Activated naive CD4-positive, alpha-beta T cell treated with anti-CD3 and anti-CD28 coated beads for 36 hours (primary cell): Measurements from ENCODE around the gene RSKR. TPM values are rescaled to one million over a fixed set of nuclear protein-coding genes. Genes with fewer than 3 reads are reported as not detected.
"Not testable (repeated sequence)": the region's sequence is repeated elsewhere in the genome, so short reads cannot be mapped to it uniquely, and the experiment has no call there.

ENCODE experiments used
- CTCF ChIA-PET: fragments of 350-600 bp; sonication (Branson Sonifier 250); formaldehyde crosslinking; loops from one replicate; lab custom pipeline; 2021; ENCODE audit warnings: antibody characterized with exemption; lab: Charles Lee
- DNase-seq: peaks from one replicate; pipeline ENCODE4 v3.0.0-alpha.2; 2020
- H3K27ac Mint-ChIP-seq: one replicate; pipeline ENCODE4 v1.8.0; 2021; ENCODE audit warnings: mild to moderate bottlenecking, mixed read lengths
- H3K27me3 Mint-ChIP-seq: one replicate; pipeline ENCODE4 v1.8.0; 2021; ENCODE audit warnings: low read depth, mixed read lengths
- H3K36me3 Mint-ChIP-seq: one replicate; pipeline ENCODE4 v1.8.0; 2021; ENCODE audit warnings: low read depth, mixed read lengths
- H3K4me1 Mint-ChIP-seq: one replicate; pipeline ENCODE4 v1.8.0; 2021; ENCODE audit warnings: low read depth, mixed read lengths
- H3K4me3 Mint-ChIP-seq: one replicate; pipeline ENCODE4 v1.8.0; 2021; ENCODE audit warnings: mild to moderate bottlenecking, moderate library complexity, mixed read lengths
- H3K9me3 Mint-ChIP-seq: one replicate; pipeline ENCODE4 v1.8.0; 2021; ENCODE audit warnings: mixed read lengths
- intact Hi-C: fragments of 100-400 bp; cut with micrococcal nuclease; formaldehyde crosslinking; loops from one replicate; pipeline ENCODE4 v1.15.1; 2023
- total RNA-seq, 2 experiments: library from RNA; stranded (reverse); gene quantifications; one replicate each; pipeline ENCODE4 v1.2.3, GENCODE V29; 2021

RSKR gene
- total RNA-seq: 10 to 100 TPM; 15.6 TPM

DNA sequence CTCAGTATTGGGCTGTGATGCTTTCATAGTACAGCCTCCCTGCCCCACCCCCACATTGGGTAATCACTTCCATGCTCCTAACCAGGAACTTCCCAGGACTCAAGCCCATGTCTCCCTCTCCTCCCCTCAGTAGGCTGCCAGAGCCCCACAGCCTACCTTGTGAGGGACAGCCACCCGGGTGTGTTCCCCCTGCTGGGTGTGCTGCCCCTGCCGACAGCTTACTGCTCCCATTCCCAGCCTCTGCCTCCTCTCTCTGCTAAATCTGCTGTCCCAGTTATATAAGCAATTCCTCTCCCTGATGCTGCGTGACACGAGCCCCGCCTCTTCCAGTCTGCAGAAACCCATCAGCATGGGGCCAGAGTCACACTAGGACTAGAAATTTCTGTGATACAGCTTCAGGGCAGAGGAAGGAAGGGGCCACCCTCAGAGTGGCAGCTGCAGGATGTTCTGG, at the start of gene RSKR:
RSKR (minus strand) TSS at position 255 of the 451 bp plus-strand sequence; CDS start at position 231, 24 bp downstream.
- H3K36me3 Mint-ChIP-seq: peaks cover 27% of the 10 kb centered on the region
- H3K9me3 Mint-ChIP-seq: no peaks in the 10 kb centered on the region
- no peak within 1 kb of the TSS for H3K4me3 Mint-ChIP-seq
- peaks cover 3% of the 10 kb centered on the region for H3K4me1 Mint-ChIP-seq
- H3K27me3 Mint-ChIP-seq: no peaks in the 10 kb centered on the region
- no peak within 1 kb of the TSS for H3K27ac Mint-ChIP-seq
- DNase-seq: no peak
- intact Hi-C loops: loop anchor here (1.0 kb wide), 2 partner anchors 66 to 120 kb away; no protein-coding TSS in a partner anchor
- CTCF ChIA-PET: interaction anchor here (1.3 kb wide), 1 partner anchor 23 kb away, joined by 7 read pairs; no protein-coding TSS in a partner anchor

- no peaks in the 10 kb centered on the region for H3K9me3 Mint-ChIP-seq
- intact Hi-C loops: loop anchor here (2.0 to 5.0 kb wide), 2 partner anchors 55 to 289 kb away; partner anchors contain the start of genes PHF12 and RPL23A
- DNase-seq: no peak
- H3K36me3 Mint-ChIP-seq: peaks cover 28% of the 10 kb centered on the region
- peak overlapping the region; percentile 98 for H3K4me3 Mint-ChIP-seq
- CTCF ChIA-PET: interaction anchor here (4.3 kb wide), 1 partner anchor 18 kb away, joined by 56 read pairs; the partner anchor contains the start of gene BLTP2
- H3K27me3 Mint-ChIP-seq: no peaks in the 10 kb centered on the region
- peaks cover 63% of the 10 kb centered on the region for H3K4me1 Mint-ChIP-seq
- peak overlapping the region; percentile 100 for H3K27ac Mint-ChIP-seq
These were observed 49.7 kb upstream of the RSKR start for GRCh38 chr17:28663723-28664122.

DNA sequence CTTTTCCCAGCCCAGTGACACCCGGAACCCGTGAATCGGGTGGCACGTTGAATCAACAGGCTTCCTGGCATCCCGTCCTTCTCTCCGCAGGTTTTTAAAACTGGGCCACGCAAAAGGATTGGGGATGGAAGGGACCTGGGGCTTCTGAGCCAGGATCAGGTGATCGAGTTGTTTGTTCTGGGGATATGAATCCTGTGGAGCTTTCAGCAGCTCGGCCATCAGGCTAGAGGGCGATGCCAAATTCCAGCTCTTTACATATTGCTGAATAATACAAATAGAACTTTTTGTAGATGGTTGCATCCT, 48.5 kb upstream of the RSKR start:
- Mint-ChIP-seq H3K27ac (peak overlapping the region; percentile 100), H3K36me3 (peaks cover 29% of the 10 kb centered on the region), H3K27me3 (no peaks in the 10 kb centered on the region), H3K9me3 (no peaks in the 10 kb centered on the region), H3K4me3 (peak overlapping the region; percentile 98), H3K4me1 (peaks cover 54% of the 10 kb centered on the region)
- CTCF ChIA-PET: interaction anchor here (0.9 to 4.3 kb wide), 4 partner anchors 9 to 54 kb away, joined by 3 to 56 read pairs (median 7); partner anchors contain the start of gene BLTP2
- DNase-seq: no peak
- intact Hi-C loops: loop anchor here (1.0 to 5.0 kb wide), 4 partner anchors 49 to 290 kb away; partner anchors contain the start of genes PHF12, PROCA1, RPL23A and SPAG5

DNA sequence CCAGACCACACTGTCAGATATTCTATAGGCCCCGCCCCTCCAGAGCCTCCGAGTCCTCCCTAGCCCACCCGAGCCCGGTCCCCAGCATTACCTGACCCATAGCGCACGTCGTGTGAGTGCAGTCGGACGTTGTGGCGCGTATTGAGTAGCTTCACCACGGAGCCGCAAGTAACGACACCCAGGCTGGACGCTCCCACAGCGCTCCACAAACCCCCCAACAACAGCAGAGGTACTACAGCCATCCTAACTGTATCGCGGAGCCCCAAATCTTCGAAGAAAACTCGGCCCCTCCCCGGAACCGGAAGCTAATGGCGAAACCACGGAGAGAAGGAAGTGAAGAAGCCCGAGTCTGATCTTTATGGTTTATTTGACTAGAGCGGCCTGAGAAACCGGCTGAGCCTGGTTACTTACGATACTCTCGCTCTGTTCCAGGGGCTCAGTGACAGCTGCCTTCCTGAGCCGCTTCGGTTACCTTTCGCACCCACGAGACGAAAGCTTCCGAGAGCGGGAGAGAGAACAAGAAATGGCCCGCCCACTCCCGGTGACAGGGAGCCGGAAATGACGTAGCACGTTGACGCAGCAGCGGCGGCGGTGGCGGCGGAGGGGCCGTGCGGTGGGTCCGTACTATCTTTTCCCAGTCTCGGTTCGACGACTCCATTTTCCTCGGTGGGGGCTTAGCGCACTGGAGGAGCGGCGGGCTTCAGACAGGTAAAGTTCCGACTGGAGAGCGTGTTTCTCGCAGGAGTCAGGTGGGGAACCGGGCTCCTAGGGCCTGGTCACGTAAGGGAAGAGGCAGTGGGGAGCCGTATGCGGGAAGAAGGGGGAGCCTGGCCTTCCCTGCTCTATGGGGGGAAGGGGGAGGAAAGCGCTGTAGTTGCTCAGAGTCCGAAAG, 47.9 kb upstream of the RSKR start, which contains the start of the genes SDF2 and SUPT6H:
SDF2 (minus strand) TSS at position 272 of the 892 bp plus-strand sequence; CDS start at position 242, 30 bp downstream.
SUPT6H (plus strand) TSS at position 571 of the 892 bp plus-strand sequence. CDS start 11,197 bp downstream, outside the sequence.
- H3K4me1 Mint-ChIP-seq: peaks cover 53% of the 10 kb centered on the region
- no peaks in the 10 kb centered on the region for H3K9me3 Mint-ChIP-seq
- intact Hi-C loops: loop anchor here (1.0 to 5.0 kb wide), 5 partner anchors 17 to 290 kb away; partner anchors contain the start of genes BLTP2, PHF12, PROCA1 and RPL23A

DNA sequence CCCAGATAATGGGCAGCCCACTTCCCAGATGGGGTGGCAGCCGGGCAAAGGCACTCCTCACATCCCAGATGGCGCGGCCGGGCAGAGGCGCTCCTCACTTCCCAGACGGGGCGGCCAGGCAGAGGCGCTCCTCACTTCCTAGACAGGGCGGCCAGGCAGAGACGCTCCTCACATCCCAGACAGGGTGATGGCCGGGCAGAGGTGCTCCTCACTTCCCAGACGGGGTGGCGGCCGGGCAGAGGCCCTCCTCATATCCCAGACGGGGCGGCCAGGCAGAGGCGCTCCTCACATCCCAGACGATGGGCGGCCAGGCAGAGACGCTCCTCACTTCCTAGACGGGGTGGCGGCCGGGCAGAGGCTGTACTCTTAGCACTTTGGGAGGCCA, 45.5 kb upstream of the RSKR start:
- H3K27ac Mint-ChIP-seq, CTCF ChIA-PET, intact Hi-C loops, DNase-seq, H3K9me3 Mint-ChIP-seq, H3K27me3 Mint-ChIP-seq, H3K4me3 Mint-ChIP-seq: not testable (repeated sequence)
- H3K36me3 Mint-ChIP-seq: peaks cover 22% of the 10 kb centered on the region
- peaks cover 45% of the 10 kb centered on the region for H3K4me1 Mint-ChIP-seq

More for the DNA sequence above, 47.9 kb upstream of the RSKR start, which contains the start of the genes SDF2 and SUPT6H:
- H3K27ac Mint-ChIP-seq: peak within 1 kb of the TSS; percentile 100
- peak; percentile 97 for DNase-seq
- CTCF ChIA-PET: interaction anchor here (0.6 to 4.3 kb wide), 6 partner anchors 9 to 103 kb away, joined by 3 to 56 read pairs (median 4); partner anchors contain the start of genes BLTP2 and RPL23A
- H3K36me3 Mint-ChIP-seq: peaks cover 28% of the 10 kb centered on the region
- H3K27me3 Mint-ChIP-seq: no peaks in the 10 kb centered on the region
- peak within 1 kb of the TSS; percentile 98 for H3K4me3 Mint-ChIP-seq

DNA sequence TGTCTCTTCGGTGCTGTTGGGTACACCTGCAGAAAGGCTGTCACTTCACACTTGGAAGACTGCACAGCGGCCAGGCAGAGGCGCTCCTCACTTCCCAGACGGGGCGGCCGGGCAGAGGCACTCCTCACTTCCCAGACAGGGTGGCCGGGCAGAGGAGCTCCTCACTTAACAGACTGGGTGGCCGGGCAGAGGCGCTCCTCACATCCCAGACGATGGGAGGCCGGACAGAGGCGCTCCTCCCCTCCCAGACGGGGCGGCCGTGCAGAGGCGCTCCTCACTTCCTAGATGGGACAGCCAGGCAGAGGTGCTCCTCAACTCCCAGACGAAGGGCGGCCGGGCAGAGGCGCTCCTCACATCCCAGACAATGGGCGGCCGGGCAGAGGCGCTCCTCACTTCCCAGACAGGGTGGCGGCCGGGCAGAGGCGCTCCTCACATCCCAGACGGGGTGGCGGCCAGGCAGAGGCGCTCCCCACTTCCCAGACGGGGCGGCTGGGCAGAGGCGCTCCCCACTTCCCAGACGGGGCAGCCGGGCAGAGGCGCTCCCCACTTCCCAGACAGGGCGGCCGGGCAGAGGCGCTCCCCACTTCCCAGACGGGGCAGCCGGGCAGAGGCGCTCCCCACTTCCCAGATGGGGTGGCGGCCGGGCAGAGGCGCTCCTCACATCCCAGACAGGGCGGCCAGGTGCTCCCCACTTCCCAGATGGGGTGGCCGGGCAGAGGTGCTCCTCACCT, 44.9 kb upstream of the RSKR start:
- CTCF ChIA-PET, H3K27ac Mint-ChIP-seq, H3K4me3 Mint-ChIP-seq, H3K27me3 Mint-ChIP-seq, intact Hi-C loops, H3K9me3 Mint-ChIP-seq, DNase-seq: not testable (repeated sequence)
- Mint-ChIP-seq H3K36me3 (peaks cover 22% of the 10 kb centered on the region), H3K4me1 (peaks cover 40% of the 10 kb centered on the region)

GRCh38 chr17:28658342-28658741, 44.4 kb upstream of the RSKR start:
- intact Hi-C loops, H3K27me3 Mint-ChIP-seq, H3K4me3 Mint-ChIP-seq, H3K9me3 Mint-ChIP-seq, DNase-seq, H3K27ac Mint-ChIP-seq: not testable (repeated sequence)
- CTCF ChIA-PET: interaction anchor here (1.3 kb wide), 1 partner anchor 11 kb away, joined by 5 read pairs; no protein-coding TSS in a partner anchor
- H3K36me3 Mint-ChIP-seq: peaks cover 20% of the 10 kb centered on the region
- H3K4me1 Mint-ChIP-seq: peaks cover 34% of the 10 kb centered on the region

DNA sequence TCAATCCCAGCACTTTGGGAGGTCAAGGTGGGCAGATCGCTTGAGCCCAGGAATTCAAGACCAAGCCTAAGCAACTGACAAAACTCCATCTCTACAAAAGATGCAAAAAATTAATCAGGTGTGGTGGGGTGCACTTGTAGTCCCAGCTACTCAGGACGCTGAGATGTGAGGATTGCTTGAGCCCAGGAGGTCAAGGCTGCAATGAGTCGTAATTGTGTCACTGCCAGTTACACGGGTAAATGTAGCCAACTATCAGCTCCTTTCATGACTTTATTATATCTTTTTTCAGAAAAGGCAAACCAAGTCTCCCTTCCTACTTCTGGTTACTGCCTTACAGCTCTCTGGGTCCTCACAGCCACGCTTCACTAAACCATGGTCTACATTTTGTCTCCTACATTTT, 43.8 kb upstream of the RSKR start:
- no peak overlapping the region for H3K4me3 Mint-ChIP-seq
- CTCF ChIA-PET: interaction anchor here (0.7 to 1.3 kb wide), 2 partner anchors 11 to 14 kb away, joined by 3 to 5 read pairs; no protein-coding TSS in a partner anchor
- peaks cover 31% of the 10 kb centered on the region for H3K4me1 Mint-ChIP-seq
- intact Hi-C loops: no loop called here
- DNase-seq: no peak
- peaks cover 17% of the 10 kb centered on the region for H3K36me3 Mint-ChIP-seq
- H3K9me3 Mint-ChIP-seq: no peaks in the 10 kb centered on the region
- no peaks in the 10 kb centered on the region for H3K27me3 Mint-ChIP-seq
- H3K27ac Mint-ChIP-seq: no peak overlapping the region

- intact Hi-C loops: no loop called here
- Mint-ChIP-seq H3K27me3 (no peaks in the 10 kb centered on the region), H3K27ac (no peak overlapping the region), H3K4me3 (no peak overlapping the region), H3K36me3 (peaks cover 12% of the 10 kb centered on the region), H3K9me3 (no peaks in the 10 kb centered on the region), H3K4me1 (peaks cover 19% of the 10 kb centered on the region)
- no peak for DNase-seq
- CTCF ChIA-PET: no interaction called here
These were observed 41.2 kb upstream of the RSKR start for GRCh38 chr17:28655160-28655559.

DNA sequence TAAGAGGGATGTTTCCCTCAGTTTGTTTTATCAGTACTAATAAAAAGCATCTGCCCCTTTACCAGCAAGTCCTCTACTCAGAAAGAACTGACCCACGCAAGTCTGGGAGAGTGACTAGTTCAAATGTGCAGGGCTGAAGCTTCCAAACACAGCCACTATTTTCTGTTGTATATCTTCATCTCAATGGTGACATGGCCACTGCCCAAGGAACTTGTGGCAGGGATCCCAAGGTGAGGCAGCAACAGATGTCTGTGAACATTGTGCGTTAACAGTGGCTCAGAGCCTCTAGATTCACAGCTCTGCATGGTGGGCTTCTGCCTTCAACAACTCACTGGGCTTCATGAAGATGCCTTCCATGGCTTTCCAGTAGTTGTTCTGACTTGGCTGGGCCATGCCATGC, 34.7 kb upstream of the RSKR start:
- H3K4me1 Mint-ChIP-seq: peaks cover 27% of the 10 kb centered on the region
- H3K9me3 Mint-ChIP-seq: no peaks in the 10 kb centered on the region
- intact Hi-C loops: loop anchor here (5.0 kb wide), 1 partner anchor 254 kb away; the partner anchor contains the start of gene DHRS13
- no peak for DNase-seq
- peaks cover 9% of the 10 kb centered on the region for H3K36me3 Mint-ChIP-seq
- H3K27ac Mint-ChIP-seq: no peak overlapping the region
- H3K27me3 Mint-ChIP-seq: no peaks in the 10 kb centered on the region
- CTCF ChIA-PET: interaction anchor here (0.6 to 3.2 kb wide), 4 partner anchors 14 to 70 kb away, joined by 3 to 22 read pairs (median 8); partner anchors contain the start of genes SDF2 and SUPT6H
- H3K4me3 Mint-ChIP-seq: no peak overlapping the region

GRCh38 chr17:28646039-28646754, 32.2 kb upstream of the RSKR start:
- Mint-ChIP-seq H3K36me3 (peaks cover 24% of the 10 kb centered on the region), H3K27ac (peak overlapping the region; percentile 86), H3K4me1 (peaks cover 36% of the 10 kb centered on the region), H3K9me3 (no peaks in the 10 kb centered on the region), H3K27me3 (no peaks in the 10 kb centered on the region), H3K4me3 (peak overlapping the region; percentile 84)
- CTCF ChIA-PET: interaction anchor here (0.6 to 4.5 kb wide), 13 partner anchors 10 to 271 kb away, joined by 3 to 56 read pairs (median 3); partner anchors contain the start of genes PIGS, SDF2 and SUPT6H
- DNase-seq: peak; percentile 9
- intact Hi-C loops: loop anchor here (1.0 to 5.0 kb wide), 4 partner anchors 30 to 256 kb away; partner anchors contain the start of genes DHRS13, NEK8 and RPL23A
